Measurements from ENCODE around the gene LRP2. TPM values are rescaled to one million over a fixed set of nuclear protein-coding genes. Genes with fewer than 3 reads are reported as not detected.

Gene LRP2
- total RNA-seq, 4 donors from 2014 or later, result 0.65 TPM; not detected in 3

- no peak for TF ChIP-seq CTCF (IDR thresholded peaks at IDR 0.05; ENCODE audit: low read depth)
Measured at GRCh38 chr2:169302364-169302763, 60.0 kb downstream of the LRP2 start.

GRCh38 chr2:169301596-169302335 lies 60.6 kb downstream of the LRP2 start:
- no peak for TF ChIP-seq CTCF (IDR thresholded peaks at IDR 0.05; ENCODE audit: low read depth)

- no peak for TF ChIP-seq CTCF (IDR thresholded peaks at IDR 0.05; ENCODE audit: low read depth)
Measured at GRCh38 chr2:169300636-169301530, 61.5 kb downstream of the LRP2 start.

- TF ChIP-seq CTCF (IDR thresholded peaks at IDR 0.05; ENCODE audit: low read depth), result no peak
Measured at GRCh38 chr2:169298007-169298406, 64.3 kb downstream of the LRP2 start.

- no peak for TF ChIP-seq CTCF (IDR thresholded peaks at IDR 0.05; ENCODE audit: low read depth)
Measured at GRCh38 chr2:169294001-169294675, 68.2 kb downstream of the LRP2 start.

GRCh38 chr2:169291517-169291916 lies 70.8 kb downstream of the LRP2 start:
- TF ChIP-seq CTCF (IDR thresholded peaks at IDR 0.05; ENCODE audit: low read depth), result no peak

GRCh38 chr2:169290433-169290832 lies 71.9 kb downstream of the LRP2 start:
- TF ChIP-seq CTCF (IDR thresholded peaks at IDR 0.05; ENCODE audit: low read depth), result no peak
